SIG-M5 treated with dmso at 0.1 percent for 504 hours (cell line): ENCODE data around the gene PIGU.
"Not testable (repeated sequence)": the region's sequence is repeated elsewhere in the genome, so short reads cannot be mapped to it uniquely, and the experiment has no call there.

ENCODE experiments used
- DNase-seq: peaks from one replicate; lab custom pipeline; 2025; ENCODE audit not compliant: unreplicated experiment; lab: John Stamatoyannopoulos, UW

The PIGU gene

DNA sequence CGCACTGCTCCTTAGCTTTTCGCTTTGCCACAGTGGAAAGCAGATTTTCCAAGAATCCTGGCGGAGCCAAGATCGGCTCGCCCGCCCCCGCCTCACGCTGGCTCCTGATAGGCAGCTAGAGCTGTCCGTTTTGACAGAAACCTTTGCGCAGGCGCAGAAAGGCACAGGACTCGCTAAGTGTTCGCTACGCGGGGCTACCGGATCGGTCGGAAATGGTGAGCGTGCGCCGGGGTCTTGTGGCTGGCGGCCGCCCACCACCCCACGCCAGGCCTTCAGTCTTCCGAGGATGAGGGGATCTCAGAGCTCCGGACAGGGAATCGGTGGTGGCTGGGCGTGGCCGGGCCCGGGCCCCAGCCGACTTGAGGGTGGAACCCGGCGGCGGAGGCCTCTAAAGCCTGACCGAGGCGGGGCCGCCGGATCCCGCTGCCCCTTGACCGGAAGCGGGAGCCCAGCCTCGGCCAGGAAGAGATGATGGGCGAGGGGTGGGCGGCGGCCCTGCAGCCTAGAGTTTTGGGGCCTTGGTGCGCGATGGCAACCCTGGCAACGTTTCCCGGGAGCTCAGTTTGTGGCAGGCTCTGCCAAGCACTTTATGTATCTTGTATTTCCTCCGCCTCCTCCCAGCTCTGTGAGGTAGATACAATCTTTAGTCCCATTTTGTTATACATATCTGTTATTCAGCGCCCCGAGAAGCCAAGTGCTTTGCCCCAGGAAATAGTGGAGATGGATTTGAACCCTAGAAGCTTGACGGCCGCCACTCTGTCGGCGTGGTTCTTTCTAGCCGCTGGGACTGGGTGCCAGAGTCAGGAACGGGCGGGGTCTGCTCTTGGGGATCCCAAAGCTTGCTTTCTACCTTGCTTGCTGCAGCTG is 160.4 kb downstream of the PIGU start, which contains the start of gene DYNLRB1:
TSS of gene DYNLRB1 (plus strand) at position 176 of the 867 bp plus-strand sequence. CDS start at position 213, 37 bp downstream.
- peak; percentile 86 for DNase-seq

GRCh38 chr20:34515484-34516246 is 161.2 kb downstream of the PIGU start:
- DNase-seq, result peak; percentile 73

DNA sequence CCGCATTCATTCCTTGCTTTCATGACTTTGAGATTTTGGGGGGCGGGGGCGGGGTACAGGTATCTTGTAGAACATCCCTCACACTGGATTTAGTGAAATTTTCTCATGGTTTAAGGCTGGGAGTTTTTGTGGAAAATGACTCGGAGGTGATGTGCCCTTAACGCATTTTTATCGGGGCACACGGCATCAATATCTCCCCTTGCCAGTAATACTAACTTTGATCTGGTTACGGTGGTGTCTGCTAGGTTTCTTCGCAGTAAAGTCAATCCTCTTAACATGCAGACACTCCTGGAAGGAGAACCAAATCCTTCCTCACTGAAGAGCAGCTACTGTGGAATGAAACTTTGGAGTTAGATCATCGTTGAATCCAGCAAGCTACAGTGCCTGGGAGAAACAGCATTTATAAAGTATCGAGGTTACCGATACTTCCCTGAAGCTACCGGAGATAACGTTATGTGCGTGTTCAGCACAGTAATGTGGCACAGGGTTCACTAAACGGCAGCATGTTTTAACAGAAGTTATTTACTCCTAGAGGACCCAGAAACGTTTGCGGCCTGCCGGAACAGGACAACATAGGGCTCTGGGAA is 161.9 kb downstream of the PIGU start:
- peak; percentile 53 for DNase-seq

GRCh38 chr20:34514034-34514433 is 162.9 kb downstream of the PIGU start:
- not testable (repeated sequence) for DNase-seq

GRCh38 chr20:34512955-34513419 is 163.9 kb downstream of the PIGU start:
- DNase-seq, result no peak

DNA sequence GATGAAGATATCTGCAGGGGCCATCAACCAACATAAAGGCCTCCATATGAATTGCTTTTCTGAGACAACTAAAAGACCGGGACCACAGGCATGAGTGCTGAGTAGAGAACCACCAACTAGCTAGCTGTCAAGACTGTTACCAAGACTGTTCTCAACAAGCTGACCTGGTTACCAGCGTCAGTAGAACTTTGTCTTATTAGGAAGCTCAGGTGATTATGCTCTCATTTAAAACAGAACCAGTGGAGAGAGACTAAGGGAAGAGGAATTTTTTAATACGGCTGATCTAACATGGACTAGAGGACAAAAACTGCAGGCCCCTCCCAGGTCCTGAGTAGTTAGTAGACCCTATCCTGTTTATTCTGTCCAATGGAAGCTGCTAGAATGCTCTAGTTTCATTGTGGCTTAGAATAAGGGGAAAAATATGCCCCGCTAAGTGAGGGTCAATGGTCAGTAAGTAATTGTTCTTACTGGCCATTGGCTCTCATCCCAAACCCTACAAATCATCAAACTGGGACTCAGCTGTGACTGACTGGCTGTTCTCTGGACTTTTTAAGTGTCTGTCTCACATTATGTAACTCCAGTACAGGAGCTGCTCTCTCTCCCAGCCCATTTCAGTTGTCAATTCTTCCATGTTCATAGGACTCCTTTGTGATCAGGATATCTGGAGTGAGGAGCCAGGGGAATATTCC is 164.5 kb downstream of the PIGU start:
- no peak for DNase-seq

- DNase-seq, result no peak
These were observed 165.0 kb downstream of the PIGU start for GRCh38 chr20:34511891-34512265.

DNA sequence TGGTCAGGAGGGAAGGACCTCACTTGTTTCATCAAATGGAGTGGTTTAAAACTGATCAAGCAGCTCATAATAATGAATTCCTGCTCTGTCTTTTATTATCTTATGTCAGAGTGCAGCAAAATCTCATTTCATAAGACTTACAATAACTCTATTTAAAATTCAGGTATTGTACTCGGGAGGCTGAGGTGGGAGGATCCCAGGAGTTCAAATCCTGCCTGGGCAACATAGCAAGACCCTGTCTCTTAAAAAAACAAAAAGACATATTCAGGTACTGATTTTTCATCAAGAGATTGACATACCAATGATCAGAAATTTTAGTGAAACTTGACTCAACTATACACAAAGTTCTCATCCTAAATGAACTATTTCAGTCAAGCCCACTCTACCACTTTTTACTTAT is 166.3 kb downstream of the PIGU start:
- no peak for DNase-seq
